Small intestine (tissue), 4 donors: ENCODE results near the gene ANGPTL1. TPM values are rescaled to one million over a fixed set of nuclear protein-coding genes. Genes with fewer than 3 reads are reported as not detected.

Experiments used
- polyA plus RNA-seq, 4 donors: library from polyadenylated mRNA; stranded (reverse) in 3 of 4; unstranded in 1 of 4; fragments of 200-250 nt in 3 of 4; fragments of 120-200 nt in 1 of 4; gene quantifications; one replicate each; pipeline versions ENCODE4 v1.2.1 to v1.2.3, GENCODE V29; 2013
- donor health status: healthy with polysubstance abuse.
- donor health status: Bipolar disorder and iron deficiency.
- donor health status: healthy.

Gene ANGPTL1
- polyA plus RNA-seq, 4 donors, result 1.3 to 24.4 (median 3.1) TPM

Other genes with a start within 250 kb of the ANGPTL1 start
- gene RALGPS2, start 145.8 kb downstream of the ANGPTL1 start, polyA plus RNA-seq, result 10 to 100 TPM in 1 of 4 donors, 1 to 10 TPM in 3; 5.2 to 27.1 (median 6.8) TPM
- gene FAM20B, start 154.8 kb upstream of the ANGPTL1 start, polyA plus RNA-seq, result 10 to 100 TPM in 2 of 4 donors, 1 to 10 TPM in 2; 5.4 to 24.9 (median 10.7) TPM
- 10 to 100 TPM in 3 of 4 donors, 1 to 10 TPM in 1; 6.3 to 30.6 (median 15.8) TPM for gene TOR3A, start 211.0 kb upstream of the ANGPTL1 start, polyA plus RNA-seq